ENCODE results near the gene NKX1-2.
A peak's percentile ranks its signal among the peaks of the same experiment; 100 is the strongest.

The NKX1-2 gene

GRCh38 chr10:124482876-124483275 lies 33.0 kb upstream of the NKX1-2 start:
- DNase-seq (ENCODE audit: low spot score in 2 of 2) (no peak), ATAC-seq (ENCODE audit: low read depth) (no peak)
- peaks cover 18% of the 10 kb centered on the region for H3K36me3 Mint-ChIP-seq
- H3K4me1 Mint-ChIP-seq = no peaks in the 10 kb centered on the region
- no peak overlapping the region for H3K27ac Mint-ChIP-seq
- H3K27me3 Mint-ChIP-seq = no peaks in the 10 kb centered on the region
- no peak overlapping the region for H3K4me3 Mint-ChIP-seq
- peaks cover 2% of the 10 kb centered on the region for H3K9me3 Mint-ChIP-seq

GRCh38 chr10:124482236-124482800 lies 32.5 kb upstream of the NKX1-2 start:
- Mint-ChIP-seq H3K36me3 (peaks cover 17% of the 10 kb centered on the region), H3K4me3 (no peak overlapping the region), H3K27ac (no peak overlapping the region), H3K4me1 (no peaks in the 10 kb centered on the region), H3K27me3 (no peaks in the 10 kb centered on the region), H3K9me3 (peaks cover 2% of the 10 kb centered on the region)
- no peak for DNase-seq (ENCODE audit: low spot score in 2 of 2)
- no peak for ATAC-seq (ENCODE audit: low read depth)

- no peaks in the 10 kb centered on the region for H3K4me1 Mint-ChIP-seq
- no peak for ATAC-seq (ENCODE audit: low read depth)
- no peak overlapping the region for H3K27ac Mint-ChIP-seq
- no peaks in the 10 kb centered on the region for H3K9me3 Mint-ChIP-seq
- no peak overlapping the region for H3K4me3 Mint-ChIP-seq
- peaks cover 13% of the 10 kb centered on the region for H3K36me3 Mint-ChIP-seq
- no peaks in the 10 kb centered on the region for H3K27me3 Mint-ChIP-seq
- no peak for DNase-seq (ENCODE audit: low spot score in 2 of 2)
Observed at GRCh38 chr10:124481717-124482116, 31.9 kb upstream of the NKX1-2 start.

- Mint-ChIP-seq H3K9me3 (no peaks in the 10 kb centered on the region), H3K4me1 (no peaks in the 10 kb centered on the region), H3K27me3 (no peaks in the 10 kb centered on the region), H3K36me3 (peaks cover 7% of the 10 kb centered on the region), H3K27ac (no peak overlapping the region), H3K4me3 (no peak overlapping the region)
- ATAC-seq (ENCODE audit: low read depth) = no peak
- DNase-seq (ENCODE audit: low spot score in 2 of 2) = no peak
Observed at GRCh38 chr10:124480860-124481259, 31.0 kb upstream of the NKX1-2 start.

- H3K9me3 Mint-ChIP-seq = no peaks in the 10 kb centered on the region
- DNase-seq (ENCODE audit: low spot score in 2 of 2) (no peak), ATAC-seq (ENCODE audit: low read depth) (no peak)
- H3K36me3 Mint-ChIP-seq = peaks cover 2% of the 10 kb centered on the region
- no peaks in the 10 kb centered on the region for H3K4me1 Mint-ChIP-seq
- H3K27ac Mint-ChIP-seq = no peak overlapping the region
- H3K4me3 Mint-ChIP-seq = no peak overlapping the region
- no peaks in the 10 kb centered on the region for H3K27me3 Mint-ChIP-seq
Observed at GRCh38 chr10:124478515-124478914, 28.7 kb upstream of the NKX1-2 start.

GRCh38 chr10:124477614-124478363 lies 28.0 kb upstream of the NKX1-2 start:
- no peak for DNase-seq (ENCODE audit: low spot score in 2 of 2)
- Mint-ChIP-seq H3K27ac (no peak overlapping the region), H3K4me3 (no peak overlapping the region), H3K9me3 (no peaks in the 10 kb centered on the region), H3K36me3 (peaks cover 2% of the 10 kb centered on the region), H3K27me3 (no peaks in the 10 kb centered on the region), H3K4me1 (peaks cover 4% of the 10 kb centered on the region)
- ATAC-seq (ENCODE audit: low read depth) = no peak

GRCh38 chr10:124476043-124476725 lies 26.3 kb upstream of the NKX1-2 start:
- Mint-ChIP-seq H3K27ac (no peak overlapping the region), H3K4me1 (peaks cover 8% of the 10 kb centered on the region), H3K9me3 (no peaks in the 10 kb centered on the region), H3K36me3 (no peaks in the 10 kb centered on the region), H3K4me3 (no peak overlapping the region), H3K27me3 (no peaks in the 10 kb centered on the region)
- DNase-seq (ENCODE audit: low spot score in 2 of 2) (no peak), ATAC-seq (ENCODE audit: low read depth) (no peak)

GRCh38 chr10:124474514-124475070 lies 24.8 kb upstream of the NKX1-2 start:
- Mint-ChIP-seq H3K9me3 (no peaks in the 10 kb centered on the region), H3K27me3 (no peaks in the 10 kb centered on the region), H3K27ac (no peak overlapping the region), H3K36me3 (no peaks in the 10 kb centered on the region), H3K4me1 (peaks cover 8% of the 10 kb centered on the region), H3K4me3 (no peak overlapping the region)
- DNase-seq (ENCODE audit: low spot score in 2 of 2) = no peak
- no peak for ATAC-seq (ENCODE audit: low read depth)

GRCh38 chr10:124473070-124473469 lies 23.2 kb upstream of the NKX1-2 start:
- H3K9me3 Mint-ChIP-seq = no peaks in the 10 kb centered on the region
- H3K36me3 Mint-ChIP-seq = no peaks in the 10 kb centered on the region
- ATAC-seq (ENCODE audit: low read depth) (peak; percentile 73), DNase-seq (ENCODE audit: low spot score in 2 of 2) (no peak)
- peaks cover 8% of the 10 kb centered on the region for H3K4me1 Mint-ChIP-seq
- no peak overlapping the region for H3K4me3 Mint-ChIP-seq
- no peak overlapping the region for H3K27ac Mint-ChIP-seq
- no peaks in the 10 kb centered on the region for H3K27me3 Mint-ChIP-seq

- H3K4me3 Mint-ChIP-seq = no peak overlapping the region
- DNase-seq (ENCODE audit: low spot score in 2 of 2) = no peak
- H3K27ac Mint-ChIP-seq = no peak overlapping the region
- peaks cover 10% of the 10 kb centered on the region for H3K4me1 Mint-ChIP-seq
- no peaks in the 10 kb centered on the region for H3K9me3 Mint-ChIP-seq
- no peaks in the 10 kb centered on the region for H3K36me3 Mint-ChIP-seq
- H3K27me3 Mint-ChIP-seq = no peaks in the 10 kb centered on the region
- ATAC-seq (ENCODE audit: low read depth) = no peak
Observed at GRCh38 chr10:124472071-124472470, 22.2 kb upstream of the NKX1-2 start.

- ATAC-seq (ENCODE audit: low read depth) (no peak), DNase-seq (ENCODE audit: low spot score in 2 of 2) (no peak)
- no peak overlapping the region for H3K27ac Mint-ChIP-seq
- H3K4me3 Mint-ChIP-seq = no peak overlapping the region
- no peaks in the 10 kb centered on the region for H3K27me3 Mint-ChIP-seq
- H3K4me1 Mint-ChIP-seq = peaks cover 15% of the 10 kb centered on the region
- H3K36me3 Mint-ChIP-seq = no peaks in the 10 kb centered on the region
- H3K9me3 Mint-ChIP-seq = no peaks in the 10 kb centered on the region
Observed at GRCh38 chr10:124470544-124471434, 21.0 kb upstream of the NKX1-2 start.

GRCh38 chr10:124469956-124470484 lies 20.2 kb upstream of the NKX1-2 start:
- Mint-ChIP-seq H3K4me1 (peaks cover 19% of the 10 kb centered on the region), H3K27ac (no peak overlapping the region), H3K36me3 (no peaks in the 10 kb centered on the region), H3K4me3 (no peak overlapping the region), H3K9me3 (no peaks in the 10 kb centered on the region), H3K27me3 (no peaks in the 10 kb centered on the region)
- DNase-seq (ENCODE audit: low spot score in 2 of 2) (no peak), ATAC-seq (ENCODE audit: low read depth) (no peak)

GRCh38 chr10:124468624-124469023 lies 18.8 kb upstream of the NKX1-2 start:
- H3K4me3 Mint-ChIP-seq = no peak overlapping the region
- H3K36me3 Mint-ChIP-seq = no peaks in the 10 kb centered on the region

More at GRCh38 chr10:124468624-124469023, 18.8 kb upstream of the NKX1-2 start:
- ATAC-seq (ENCODE audit: low read depth) = no peak
- H3K27me3 Mint-ChIP-seq = no peaks in the 10 kb centered on the region
- no peak overlapping the region for H3K27ac Mint-ChIP-seq
- no peak for DNase-seq (ENCODE audit: low spot score in 2 of 2)
- H3K4me1 Mint-ChIP-seq = peaks cover 29% of the 10 kb centered on the region
- H3K9me3 Mint-ChIP-seq = no peaks in the 10 kb centered on the region
